ENCODE data around the gene NUP88. TPM values are rescaled to one million over a fixed set of nuclear protein-coding genes. Genes with fewer than 3 reads are reported as not detected.
"Not testable (repeated sequence)": the region's sequence is repeated elsewhere in the genome, so short reads cannot be mapped to it uniquely, and the experiment has no call there.

The NUP88 gene
- total RNA-seq, 1 donor from 2014 or later = 43.3 TPM

DNA sequence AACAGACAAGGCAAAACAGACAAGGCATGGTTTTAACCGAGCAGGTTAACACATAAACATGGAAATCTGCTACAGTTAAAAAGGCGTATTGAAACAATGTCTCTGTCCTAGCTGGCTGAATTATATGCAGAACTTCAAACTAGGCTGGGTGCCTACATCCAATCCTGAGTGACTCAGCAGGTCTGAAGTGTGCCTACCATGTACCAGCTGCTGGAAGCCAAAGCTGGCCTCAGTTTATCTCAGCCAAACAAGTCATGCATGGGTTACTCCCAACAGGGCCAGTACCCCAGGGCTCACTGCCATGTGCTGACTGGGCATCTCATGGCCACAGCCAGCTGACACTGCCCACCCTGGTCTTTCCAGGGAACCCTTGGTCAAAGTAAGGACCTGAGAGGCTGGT, 15.5 kb upstream of the NUP88 start:
- Histone ChIP-seq H3K9ac (ENCODE audit: low read length) (no peak overlapping the region), H3K9me3 (ENCODE audit: insufficient read depth, low read depth, low read length) (no peaks in the 10 kb centered on the region), H3K36me3 (ENCODE audit: insufficient read depth, low read length) (peaks cover 54% of the 10 kb centered on the region), H3K79me2 (ENCODE audit: insufficient read depth, low read length) (peaks cover 48% of the 10 kb centered on the region), H3K4me1 (ENCODE audit: insufficient read depth, low read length) (peaks cover 14% of the 10 kb centered on the region), H2AFZ (ENCODE audit: low read depth, low read length) (no peak overlapping the region), H3K4me2 (ENCODE audit: low read length) (no peak overlapping the region), H3K27ac (ENCODE audit: low read depth, low read length) (no peak overlapping the region), H4K20me1 (ENCODE audit: insufficient read depth, low read length) (peaks cover 46% of the 10 kb centered on the region), H3K4me3 (ENCODE audit: insufficient read depth, low read depth, low read length) (no peak overlapping the region), H3K27me3 (ENCODE audit: insufficient read depth, low read length) (no peaks in the 10 kb centered on the region)
- DNase-seq (ENCODE audit: low read depth) (no peak), FAIRE-seq (no peak)
- peaks cover 29% of the 10 kb centered on the region for H3K36me3 Mint-ChIP-seq (ENCODE audit: low read depth, unreplicated experiment)
- no peak overlapping the region for H3K4me3 Mint-ChIP-seq (ENCODE audit: unreplicated experiment)
- H3K9me3 Mint-ChIP-seq (ENCODE audit: unreplicated experiment) = no peaks in the 10 kb centered on the region
- H3K4me1 Mint-ChIP-seq (ENCODE audit: low read depth, unreplicated experiment) = peaks cover 14% of the 10 kb centered on the region
- no peaks in the 10 kb centered on the region for H3K27me3 Mint-ChIP-seq (ENCODE audit: low read depth, unreplicated experiment)
- peak overlapping the region; percentile 53 for H3K27ac Mint-ChIP-seq (ENCODE audit: unreplicated experiment)
- TF ChIP-seq, protein P1, sequence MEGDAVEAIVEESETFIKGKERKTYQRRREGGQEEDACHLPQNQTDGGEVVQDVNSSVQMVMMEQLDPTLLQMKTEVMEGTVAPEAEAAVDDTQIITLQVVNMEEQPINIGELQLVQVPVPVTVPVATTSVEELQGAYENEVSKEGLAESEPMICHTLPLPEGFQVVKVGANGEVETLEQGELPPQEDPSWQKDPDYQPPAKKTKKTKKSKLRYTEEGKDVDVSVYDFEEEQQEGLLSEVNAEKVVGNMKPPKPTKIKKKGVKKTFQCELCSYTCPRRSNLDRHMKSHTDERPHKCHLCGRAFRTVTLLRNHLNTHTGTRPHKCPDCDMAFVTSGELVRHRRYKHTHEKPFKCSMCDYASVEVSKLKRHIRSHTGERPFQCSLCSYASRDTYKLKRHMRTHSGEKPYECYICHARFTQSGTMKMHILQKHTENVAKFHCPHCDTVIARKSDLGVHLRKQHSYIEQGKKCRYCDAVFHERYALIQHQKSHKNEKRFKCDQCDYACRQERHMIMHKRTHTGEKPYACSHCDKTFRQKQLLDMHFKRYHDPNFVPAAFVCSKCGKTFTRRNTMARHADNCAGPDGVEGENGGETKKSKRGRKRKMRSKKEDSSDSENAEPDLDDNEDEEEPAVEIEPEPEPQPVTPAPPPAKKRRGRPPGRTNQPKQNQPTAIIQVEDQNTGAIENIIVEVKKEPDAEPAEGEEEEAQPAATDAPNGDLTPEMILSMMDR (IDR thresholded peaks at IDR 0.05; ENCODE audit: insufficient read depth, low read depth, low read length) = no peak
- TF ChIP-seq EZH2 (IDR thresholded peaks at IDR 0.05; ENCODE audit: insufficient read depth, low read length) = no peak

DNA sequence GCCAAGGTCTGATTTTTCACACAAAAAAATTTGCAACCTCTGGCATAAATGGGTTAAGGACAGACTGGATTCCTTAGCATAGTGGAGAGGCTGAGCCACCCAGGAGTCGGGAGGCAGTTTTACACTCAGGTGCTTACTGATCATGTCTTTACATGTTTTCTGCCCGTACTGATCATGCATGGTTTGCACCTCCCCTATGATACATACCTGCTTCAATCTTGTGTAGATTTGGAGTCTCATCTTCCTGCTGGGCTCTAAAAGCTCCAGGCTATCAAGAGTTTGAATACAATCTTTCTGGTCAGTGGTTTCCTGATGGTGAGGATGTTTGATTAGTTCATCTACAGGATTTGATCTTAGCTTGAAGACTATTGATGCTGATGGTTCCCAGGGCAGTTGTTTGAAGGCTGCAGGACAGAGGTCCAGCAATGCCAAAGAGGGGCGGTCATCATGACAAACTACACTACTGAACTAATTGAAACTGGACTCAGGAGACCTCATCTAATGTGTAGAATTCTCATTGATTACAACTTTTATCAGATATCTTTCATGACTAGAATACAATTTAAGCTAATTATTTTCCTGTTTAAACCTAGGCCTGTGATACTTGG, 12.6 kb upstream of the NUP88 start:
- Histone ChIP-seq H3K4me1 (ENCODE audit: insufficient read depth, low read length) (peaks cover 6% of the 10 kb centered on the region), H3K36me3 (ENCODE audit: insufficient read depth, low read length) (peaks cover 54% of the 10 kb centered on the region), H3K4me3 (ENCODE audit: insufficient read depth, low read depth, low read length) (no peak overlapping the region), H3K27ac (ENCODE audit: low read depth, low read length) (no peak overlapping the region), H3K9ac (ENCODE audit: low read length) (no peak overlapping the region), H3K79me2 (ENCODE audit: insufficient read depth, low read length) (peaks cover 29% of the 10 kb centered on the region), H3K4me2 (ENCODE audit: low read length) (no peak overlapping the region), H3K27me3 (ENCODE audit: insufficient read depth, low read length) (no peaks in the 10 kb centered on the region), H2AFZ (ENCODE audit: low read depth, low read length) (no peak overlapping the region), H4K20me1 (ENCODE audit: insufficient read depth, low read length) (peaks cover 40% of the 10 kb centered on the region), H3K9me3 (ENCODE audit: insufficient read depth, low read depth, low read length) (no peaks in the 10 kb centered on the region)
- no peak overlapping the region for H3K4me3 Mint-ChIP-seq (ENCODE audit: unreplicated experiment)
- H3K27ac Mint-ChIP-seq (ENCODE audit: unreplicated experiment) = no peak overlapping the region
- DNase-seq (ENCODE audit: low read depth) (no peak), FAIRE-seq (no peak)
- peaks cover 33% of the 10 kb centered on the region for H3K36me3 Mint-ChIP-seq (ENCODE audit: low read depth, unreplicated experiment)
- H3K4me1 Mint-ChIP-seq (ENCODE audit: low read depth, unreplicated experiment) = peaks cover 6% of the 10 kb centered on the region
- TF ChIP-seq EZH2 (IDR thresholded peaks at IDR 0.05; ENCODE audit: insufficient read depth, low read length) = no peak
- TF ChIP-seq, protein P1 (IDR thresholded peaks at IDR 0.05; ENCODE audit: insufficient read depth, low read depth, low read length) = no peak
- H3K27me3 Mint-ChIP-seq (ENCODE audit: low read depth, unreplicated experiment) = no peaks in the 10 kb centered on the region
- H3K9me3 Mint-ChIP-seq (ENCODE audit: unreplicated experiment) = no peaks in the 10 kb centered on the region

DNA sequence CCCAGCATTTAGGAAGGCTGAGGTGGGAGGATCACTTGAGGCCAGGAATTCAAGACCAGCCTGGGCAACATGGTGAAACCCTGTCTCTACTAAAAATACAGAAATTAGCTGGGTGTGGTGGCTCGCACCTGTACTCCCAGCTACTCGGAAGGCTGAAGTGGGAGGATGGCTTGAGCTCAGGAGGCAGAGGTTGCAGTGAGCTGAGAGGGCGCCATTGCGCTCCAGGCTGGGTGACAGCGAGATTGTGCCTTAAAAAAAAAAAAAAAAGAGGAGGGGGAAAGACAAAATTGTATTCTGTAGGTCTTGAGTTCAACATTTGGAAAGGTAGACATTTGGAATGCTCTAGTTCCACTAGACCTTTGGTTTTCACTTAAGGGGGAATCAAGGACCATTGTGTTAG, 11.8 kb upstream of the NUP88 start:
- H2AFZ ChIP-seq (ENCODE audit: low read depth, low read length); H3K4me3 Mint-ChIP-seq (ENCODE audit: unreplicated experiment); H3K4me1 Mint-ChIP-seq (ENCODE audit: low read depth, unreplicated experiment); H3K9me3 Mint-ChIP-seq (ENCODE audit: unreplicated experiment); H3K4me3 ChIP-seq (ENCODE audit: insufficient read depth, low read depth, low read length); DNase-seq (ENCODE audit: low read depth); H3K4me1 ChIP-seq (ENCODE audit: insufficient read depth, low read length); FAIRE-seq; H3K27me3 ChIP-seq (ENCODE audit: insufficient read depth, low read length); H3K9me3 ChIP-seq (ENCODE audit: insufficient read depth, low read depth, low read length); H3K9ac ChIP-seq (ENCODE audit: low read length); H3K4me2 ChIP-seq (ENCODE audit: low read length); H3K27ac ChIP-seq (ENCODE audit: low read depth, low read length); H3K27me3 Mint-ChIP-seq (ENCODE audit: low read depth, unreplicated experiment): not testable (repeated sequence)
- H3K79me2 ChIP-seq (ENCODE audit: insufficient read depth, low read length) = peaks cover 21% of the 10 kb centered on the region
- Mint-ChIP-seq H3K36me3 (ENCODE audit: low read depth, unreplicated experiment) (peaks cover 29% of the 10 kb centered on the region), H3K27ac (ENCODE audit: unreplicated experiment) (peak overlapping the region; percentile 62)
- H3K36me3 ChIP-seq (ENCODE audit: insufficient read depth, low read length) = peaks cover 49% of the 10 kb centered on the region
- H4K20me1 ChIP-seq (ENCODE audit: insufficient read depth, low read length) = peaks cover 33% of the 10 kb centered on the region

Data from astrocyte (in vitro differentiated cells and primary cell).